AG10803 (cell line): ENCODE measurements around the gene RPS6KL1.

Experiments used
- DNase-seq: peaks from one replicate; pipeline ENCODE4 v3.0.0; 2010; ENCODE audit warnings: low read depth
- H3K4me3 ChIP-seq: 2 replicates; pipeline ENCODE4 v1.5.1; 2011; ENCODE audit warnings: mild to moderate bottlenecking, low read length, control low read depth
- TF ChIP-seq, protein P1 (sequence below): conservative IDR thresholded peaks from 2 replicates; pipeline ENCODE4 v1.5.1; 2011; ENCODE audit warnings: mild to moderate bottlenecking, low read length, control low read depth, inconsistent platforms

Gene RPS6KL1

GRCh38 chr14:74855021-74855420, 68.0 kb downstream of the RPS6KL1 start:
- DNase-seq: no peak
- H3K4me3 ChIP-seq: no peak overlapping the region
- TF ChIP-seq, protein P1, sequence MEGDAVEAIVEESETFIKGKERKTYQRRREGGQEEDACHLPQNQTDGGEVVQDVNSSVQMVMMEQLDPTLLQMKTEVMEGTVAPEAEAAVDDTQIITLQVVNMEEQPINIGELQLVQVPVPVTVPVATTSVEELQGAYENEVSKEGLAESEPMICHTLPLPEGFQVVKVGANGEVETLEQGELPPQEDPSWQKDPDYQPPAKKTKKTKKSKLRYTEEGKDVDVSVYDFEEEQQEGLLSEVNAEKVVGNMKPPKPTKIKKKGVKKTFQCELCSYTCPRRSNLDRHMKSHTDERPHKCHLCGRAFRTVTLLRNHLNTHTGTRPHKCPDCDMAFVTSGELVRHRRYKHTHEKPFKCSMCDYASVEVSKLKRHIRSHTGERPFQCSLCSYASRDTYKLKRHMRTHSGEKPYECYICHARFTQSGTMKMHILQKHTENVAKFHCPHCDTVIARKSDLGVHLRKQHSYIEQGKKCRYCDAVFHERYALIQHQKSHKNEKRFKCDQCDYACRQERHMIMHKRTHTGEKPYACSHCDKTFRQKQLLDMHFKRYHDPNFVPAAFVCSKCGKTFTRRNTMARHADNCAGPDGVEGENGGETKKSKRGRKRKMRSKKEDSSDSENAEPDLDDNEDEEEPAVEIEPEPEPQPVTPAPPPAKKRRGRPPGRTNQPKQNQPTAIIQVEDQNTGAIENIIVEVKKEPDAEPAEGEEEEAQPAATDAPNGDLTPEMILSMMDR: no peak
